Activated CD8-positive, alpha-beta T cell treated with anti-CD3 and anti-CD28 coated beads for 36 hours (primary cell): ENCODE results near the gene TMTC3. TPM values are rescaled to one million over a fixed set of nuclear protein-coding genes. Genes with fewer than 3 reads are reported as not detected.

ENCODE experiments used
- ATAC-seq: fragments of 200-7000 bp; cut with Tn5 transposase; one replicate; pipeline ENCODE4 v1.10.0; 2021; ENCODE audit warnings: mild to moderate bottlenecking, moderate library complexity
- CTCF ChIA-PET: fragments of 350-600 bp; sonication (Branson Sonifier 250); formaldehyde crosslinking; loops from one replicate; lab custom pipeline; 2021; ENCODE audit warnings: antibody characterized with exemption; lab: Charles Lee
- POLR2A ChIA-PET: fragments of 350-600 bp; sonication (Branson Sonifier 250); formaldehyde crosslinking; loops from one replicate; lab custom pipeline; 2021; ENCODE audit warnings: antibody characterized with exemption; lab: Charles Lee
- DNase-seq: peaks from one replicate; pipeline ENCODE4 v3.0.0-alpha.2; 2020
- H3K27ac Mint-ChIP-seq: one replicate; pipeline ENCODE4 v1.8.0; 2021; ENCODE audit warnings: mild to moderate bottlenecking, mixed read lengths
- H3K27me3 Mint-ChIP-seq: one replicate; pipeline ENCODE4 v1.8.0; 2021; ENCODE audit warnings: mixed read lengths
- H3K36me3 Mint-ChIP-seq: one replicate; pipeline ENCODE4 v1.8.0; 2021; ENCODE audit warnings: low read depth, mixed read lengths
- H3K4me1 Mint-ChIP-seq: one replicate; pipeline ENCODE4 v1.8.0; 2021; ENCODE audit warnings: low read depth, mixed read lengths
- H3K4me3 Mint-ChIP-seq: one replicate; pipeline ENCODE4 v1.8.0; 2021; ENCODE audit warnings: mild to moderate bottlenecking, moderate library complexity, mixed read lengths
- H3K9me3 Mint-ChIP-seq: one replicate; pipeline ENCODE4 v1.8.0; 2021; ENCODE audit warnings: mixed read lengths
- intact Hi-C: fragments of 100-400 bp; cut with micrococcal nuclease; formaldehyde crosslinking; loops from one replicate; pipeline ENCODE4 v1.10.0; 2022
- total RNA-seq, 2 experiments: library from RNA; stranded (reverse); gene quantifications; one replicate each; pipeline ENCODE4 v1.2.3, GENCODE V29; 2021
- TF ChIP-seq, protein P1 (sequence below): fragments of 200-600 bp; IDR thresholded peaks from one replicate; pipeline ENCODE4 v1.8.0; 2022; ENCODE audit warnings: antibody characterized with exemption, mild to moderate bottlenecking

The TMTC3 gene
- total RNA-seq, 2 experiments from 2014 or later, result 4.7 to 5.0 TPM

DNA sequence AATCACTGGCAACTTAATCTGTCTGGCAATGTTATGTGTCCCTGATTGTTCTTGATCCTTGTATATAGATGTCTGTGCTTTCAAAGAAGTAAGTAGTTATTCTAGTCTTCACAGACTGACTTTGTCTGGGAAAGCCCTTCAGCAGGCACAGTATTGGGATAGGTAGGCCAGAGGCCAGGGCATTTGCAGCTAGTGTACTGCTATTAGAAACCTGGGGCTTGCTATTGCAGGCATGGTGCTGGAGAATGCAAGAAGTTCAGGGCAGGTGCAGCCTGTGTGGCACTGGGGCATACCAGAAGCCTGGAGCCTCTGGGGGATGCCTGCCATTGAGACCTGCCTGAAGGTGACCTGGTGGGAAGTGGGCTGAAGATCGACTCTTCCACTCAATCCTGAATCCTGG is 96.3 kb downstream of the TMTC3 start:
- Mint-ChIP-seq H3K36me3 (peaks cover 1% of the 10 kb centered on the region), H3K27me3 (peaks cover 3% of the 10 kb centered on the region), H3K4me1 (peaks cover 33% of the 10 kb centered on the region), H3K27ac (no peak overlapping the region), H3K9me3 (peaks cover 5% of the 10 kb centered on the region), H3K4me3 (no peak overlapping the region)
- no peak for DNase-seq
- POLR2A ChIA-PET, result no interaction called here
- intact Hi-C loops, result no loop called here
- CTCF ChIA-PET, result interaction anchor here (1.3 kb wide), 1 partner anchor 391 kb away, joined by 3 read pairs; no protein-coding TSS in a partner anchor
- TF ChIP-seq, protein P1, sequence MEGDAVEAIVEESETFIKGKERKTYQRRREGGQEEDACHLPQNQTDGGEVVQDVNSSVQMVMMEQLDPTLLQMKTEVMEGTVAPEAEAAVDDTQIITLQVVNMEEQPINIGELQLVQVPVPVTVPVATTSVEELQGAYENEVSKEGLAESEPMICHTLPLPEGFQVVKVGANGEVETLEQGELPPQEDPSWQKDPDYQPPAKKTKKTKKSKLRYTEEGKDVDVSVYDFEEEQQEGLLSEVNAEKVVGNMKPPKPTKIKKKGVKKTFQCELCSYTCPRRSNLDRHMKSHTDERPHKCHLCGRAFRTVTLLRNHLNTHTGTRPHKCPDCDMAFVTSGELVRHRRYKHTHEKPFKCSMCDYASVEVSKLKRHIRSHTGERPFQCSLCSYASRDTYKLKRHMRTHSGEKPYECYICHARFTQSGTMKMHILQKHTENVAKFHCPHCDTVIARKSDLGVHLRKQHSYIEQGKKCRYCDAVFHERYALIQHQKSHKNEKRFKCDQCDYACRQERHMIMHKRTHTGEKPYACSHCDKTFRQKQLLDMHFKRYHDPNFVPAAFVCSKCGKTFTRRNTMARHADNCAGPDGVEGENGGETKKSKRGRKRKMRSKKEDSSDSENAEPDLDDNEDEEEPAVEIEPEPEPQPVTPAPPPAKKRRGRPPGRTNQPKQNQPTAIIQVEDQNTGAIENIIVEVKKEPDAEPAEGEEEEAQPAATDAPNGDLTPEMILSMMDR, result no peak
- no peak for ATAC-seq

GRCh38 chr12:88241862-88242570 is 99.9 kb downstream of the TMTC3 start:
- POLR2A ChIA-PET, result no interaction called here
- H3K4me3 Mint-ChIP-seq, result no peak overlapping the region
- peaks cover 1% of the 10 kb centered on the region for H3K36me3 Mint-ChIP-seq
- peak overlapping the region; percentile 69 for H3K27ac Mint-ChIP-seq
- peaks cover 3% of the 10 kb centered on the region for H3K9me3 Mint-ChIP-seq
- TF ChIP-seq, protein P1, result no peak
- ATAC-seq, result peak; percentile 95
- CTCF ChIA-PET, result no interaction called here
- intact Hi-C loops, result loop anchor here (2.0 kb wide), 1 partner anchor 57 kb away; no protein-coding TSS in a partner anchor
- peaks cover 3% of the 10 kb centered on the region for H3K27me3 Mint-ChIP-seq
- DNase-seq, result peak; percentile 50
- peaks cover 25% of the 10 kb centered on the region for H3K4me1 Mint-ChIP-seq

DNA sequence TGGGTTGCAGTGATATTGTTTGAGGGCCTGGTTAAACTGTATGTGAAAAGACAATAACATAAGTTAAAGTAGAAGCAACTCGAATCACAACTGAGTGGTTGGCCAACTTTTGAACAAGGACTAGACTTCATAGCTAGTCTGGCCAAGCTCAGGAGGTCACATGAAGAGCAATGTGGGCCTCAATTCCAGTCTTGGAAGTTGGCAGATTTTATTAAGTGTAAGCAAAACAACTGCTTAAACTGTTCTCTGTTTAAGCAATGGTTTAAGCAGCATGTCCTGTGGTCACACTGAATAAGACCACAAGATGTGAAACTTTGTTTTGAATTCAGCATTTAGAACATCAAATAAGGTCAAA is 100.4 kb downstream of the TMTC3 start:
- no peak overlapping the region for H3K4me3 Mint-ChIP-seq
- peaks cover 25% of the 10 kb centered on the region for H3K4me1 Mint-ChIP-seq
- peak overlapping the region; percentile 69 for H3K27ac Mint-ChIP-seq
- POLR2A ChIA-PET, result no interaction called here
- peaks cover 3% of the 10 kb centered on the region for H3K27me3 Mint-ChIP-seq
- intact Hi-C loops, result loop anchor here (2.0 kb wide), 1 partner anchor 56 kb away; no protein-coding TSS in a partner anchor
- peaks cover 3% of the 10 kb centered on the region for H3K9me3 Mint-ChIP-seq
- H3K36me3 Mint-ChIP-seq, result peaks cover 1% of the 10 kb centered on the region
- TF ChIP-seq, protein P1, result no peak
- no peak for ATAC-seq
- DNase-seq, result no peak
- CTCF ChIA-PET, result no interaction called here

- Mint-ChIP-seq H3K36me3 (peaks cover under 1% of the 10 kb centered on the region), H3K27ac (peak overlapping the region; percentile 71), H3K27me3 (peaks cover 3% of the 10 kb centered on the region), H3K9me3 (peaks cover 3% of the 10 kb centered on the region), H3K4me1 (peaks cover 23% of the 10 kb centered on the region), H3K4me3 (no peak overlapping the region)
- ChIA-PET POLR2A (no interaction called here), CTCF (no interaction called here)
- DNase-seq (no peak), ATAC-seq (no peak)
- intact Hi-C loops, result loop anchor here (2.0 kb wide), 1 partner anchor 56 kb away; no protein-coding TSS in a partner anchor
- TF ChIP-seq, protein P1, result no peak
Measured at GRCh38 chr12:88242939-88243338, 100.8 kb downstream of the TMTC3 start.

DNA sequence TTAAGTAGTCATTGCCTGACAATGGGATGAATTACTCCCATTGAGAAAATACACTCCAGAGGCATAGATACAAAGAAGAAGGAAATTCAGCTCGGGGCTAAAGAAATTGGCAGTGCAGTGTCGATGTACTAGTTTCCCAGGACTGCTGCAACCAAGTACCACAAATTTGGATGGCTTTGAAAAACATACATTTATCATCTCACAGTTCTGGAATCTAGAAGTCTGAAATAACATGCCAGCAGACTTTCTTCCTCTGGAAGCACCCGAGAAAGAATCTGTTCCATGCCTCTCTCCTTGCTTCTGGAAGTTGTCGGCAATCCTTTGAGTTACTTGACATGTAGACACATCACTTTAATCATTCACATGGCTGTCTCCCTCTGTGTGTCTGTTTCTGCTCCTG is 101.9 kb downstream of the TMTC3 start:
- H3K27ac Mint-ChIP-seq, result no peak overlapping the region
- CTCF ChIA-PET, result interaction anchor here (0.8 kb wide), 1 partner anchor 55 kb away, joined by 3 read pairs; no protein-coding TSS in a partner anchor
- no peak overlapping the region for H3K4me3 Mint-ChIP-seq
- H3K4me1 Mint-ChIP-seq, result peaks cover 16% of the 10 kb centered on the region
- intact Hi-C loops, result loop anchor here (2.0 kb wide), 1 partner anchor 55 kb away; no protein-coding TSS in a partner anchor
- TF ChIP-seq, protein P1, result no peak
- peaks cover 7% of the 10 kb centered on the region for H3K27me3 Mint-ChIP-seq
- ATAC-seq (no peak), DNase-seq (no peak)
- H3K9me3 Mint-ChIP-seq, result peaks cover 3% of the 10 kb centered on the region
- POLR2A ChIA-PET, result no interaction called here
- H3K36me3 Mint-ChIP-seq, result no peaks in the 10 kb centered on the region
